ENCODE measurements around the gene SMAD6.

Gene SMAD6

DNA sequence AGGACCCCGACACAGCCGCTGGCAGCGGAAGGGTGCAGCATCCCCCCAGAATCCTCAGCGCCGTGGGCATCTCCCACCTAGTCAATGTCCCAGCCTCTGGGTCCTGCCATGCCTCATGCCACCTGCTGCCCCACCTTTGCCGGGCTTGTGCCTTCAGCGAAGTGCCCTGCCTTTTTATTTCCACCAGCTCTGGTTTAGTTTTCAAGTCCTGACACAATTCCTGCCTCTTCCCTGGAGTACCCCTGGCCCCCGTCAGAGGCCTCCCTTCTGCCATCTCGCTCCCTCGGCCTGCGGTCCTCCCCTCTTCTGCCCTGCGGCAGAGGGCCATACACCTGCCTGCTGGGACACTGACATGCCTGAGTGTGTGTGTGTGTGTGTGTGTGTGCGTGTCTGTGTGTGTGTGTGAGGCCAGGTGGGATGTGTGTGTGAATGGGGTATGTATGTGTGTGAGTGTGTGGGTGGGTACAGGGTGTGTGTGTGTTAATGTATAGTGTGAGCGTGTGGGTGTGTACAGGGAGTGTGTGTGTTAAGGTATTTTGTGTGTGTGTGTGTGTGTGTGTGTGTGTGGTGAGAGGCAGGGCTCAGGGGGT lies 129.9 kb downstream of the SMAD6 start:
- TF ChIP-seq, protein P1, sequence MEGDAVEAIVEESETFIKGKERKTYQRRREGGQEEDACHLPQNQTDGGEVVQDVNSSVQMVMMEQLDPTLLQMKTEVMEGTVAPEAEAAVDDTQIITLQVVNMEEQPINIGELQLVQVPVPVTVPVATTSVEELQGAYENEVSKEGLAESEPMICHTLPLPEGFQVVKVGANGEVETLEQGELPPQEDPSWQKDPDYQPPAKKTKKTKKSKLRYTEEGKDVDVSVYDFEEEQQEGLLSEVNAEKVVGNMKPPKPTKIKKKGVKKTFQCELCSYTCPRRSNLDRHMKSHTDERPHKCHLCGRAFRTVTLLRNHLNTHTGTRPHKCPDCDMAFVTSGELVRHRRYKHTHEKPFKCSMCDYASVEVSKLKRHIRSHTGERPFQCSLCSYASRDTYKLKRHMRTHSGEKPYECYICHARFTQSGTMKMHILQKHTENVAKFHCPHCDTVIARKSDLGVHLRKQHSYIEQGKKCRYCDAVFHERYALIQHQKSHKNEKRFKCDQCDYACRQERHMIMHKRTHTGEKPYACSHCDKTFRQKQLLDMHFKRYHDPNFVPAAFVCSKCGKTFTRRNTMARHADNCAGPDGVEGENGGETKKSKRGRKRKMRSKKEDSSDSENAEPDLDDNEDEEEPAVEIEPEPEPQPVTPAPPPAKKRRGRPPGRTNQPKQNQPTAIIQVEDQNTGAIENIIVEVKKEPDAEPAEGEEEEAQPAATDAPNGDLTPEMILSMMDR (IDR thresholded peaks at IDR 0.05; ENCODE audit: control insufficient read depth, insufficient read depth, low read depth, low read length, missing control alignments): no peak
- no peak for DNase-seq (ENCODE audit: low read depth)
- no peak overlapping the region for H3K4me3 ChIP-seq (ENCODE audit: control insufficient read depth, low read depth, low read length)

Data from AG09309 (cell line).